Esophagus (tissue), 2 donors: ENCODE measurements around the gene ACACB. TPM values are rescaled to one million over a fixed set of nuclear protein-coding genes. Genes with fewer than 3 reads are reported as not detected.

ENCODE experiments used
- H3K27ac ChIP-seq, 2 donors: one replicate each; pipeline ENCODE4 v1.5.1; 2013; ENCODE audit warnings: low read depth in 2 of 2, mild to moderate bottlenecking in 2 of 2, inconsistent platforms in 1 of 2, low read length in 1 of 2, moderate library complexity in 1 of 2
- H3K27me3 ChIP-seq, 2 donors: one replicate each; pipeline ENCODE4 v1.6.1; 2013; ENCODE audit warnings: low read length in 2 of 2, control low read depth in 1 of 2, mild to moderate bottlenecking in 1 of 2; ENCODE audit not compliant: insufficient read depth in 2 of 2, control insufficient read depth in 1 of 2
- H3K36me3 ChIP-seq, 2 donors: one replicate each; pipeline ENCODE4 v1.6.1; 2013; ENCODE audit warnings: low read length in 1 of 2; ENCODE audit not compliant: control insufficient read depth in 2 of 2, insufficient read depth in 2 of 2
- H3K4me1 ChIP-seq, 2 donors: one replicate each; pipeline ENCODE4 v1.6.1; 2013; ENCODE audit warnings: low read length in 1 of 2; ENCODE audit not compliant: control insufficient read depth in 2 of 2, insufficient read depth in 2 of 2
- H3K4me3 ChIP-seq, 2 donors: one replicate each; pipeline ENCODE4 v1.5.1; 2013; ENCODE audit warnings: low read length in 2 of 2, mild to moderate bottlenecking in 2 of 2, low read depth in 1 of 2, moderate library complexity in 1 of 2
- H3K9me3 ChIP-seq, 2 donors: one replicate each; pipeline ENCODE4 v1.6.1; 2013; ENCODE audit warnings: mild to moderate bottlenecking in 2 of 2, low read depth in 1 of 2, low read length in 1 of 2, moderate library complexity in 1 of 2; ENCODE audit not compliant: control insufficient read depth in 2 of 2, insufficient read depth in 1 of 2
- WGBS, 2 donors: extraction: QIAGEN DNeasy Blood & Tissue Kit; methylation state at CpG; one replicate each; pipeline ENCODE4 v1.1.7; 2013; 5-methylcytosine and 5-hydroxymethylcytosine counted together
- polyA plus RNA-seq, 2 donors: library from polyadenylated mRNA; stranded (reverse); fragments of 200-250 nt; gene quantifications; one replicate each; pipeline ENCODE4 v1.2.3, GENCODE V29; 2013
- donor health status: healthy with polysubstance abuse.
- donor health status: Bipolar disorder and iron deficiency.

The ACACB gene
- polyA plus RNA-seq, 2 donors = 8.6 to 18.2 TPM

GRCh38 chr12:109196332-109196731 is 79.9 kb downstream of the ACACB start:
- no peak overlapping the region for H3K27ac ChIP-seq
- no peak overlapping the region for H3K4me3 ChIP-seq
- WGBS, 2 donors = 93 to 97% methylated on average over 4 of the region's 4 CpGs
- H3K36me3 ChIP-seq = peaks cover 8 to 23% of the 10 kb centered on the region in 2 donors
- peaks cover 0 to 2% of the 10 kb centered on the region in 2 donors for H3K9me3 ChIP-seq
- H3K27me3 ChIP-seq = no peaks in the 10 kb centered on the region
- H3K4me1 ChIP-seq = peaks cover 0 to 2% of the 10 kb centered on the region in 2 donors

- 88% methylated on average over 10 of the region's 10 CpGs for WGBS, 2 donors
- H3K27me3 ChIP-seq = no peaks in the 10 kb centered on the region
- H3K4me3 ChIP-seq = no peak overlapping the region
- no peaks in the 10 kb centered on the region for H3K4me1 ChIP-seq
- peaks cover 8 to 23% of the 10 kb centered on the region in 2 donors for H3K36me3 ChIP-seq
- no peak overlapping the region for H3K27ac ChIP-seq
- peaks cover 0 to 2% of the 10 kb centered on the region in 2 donors for H3K9me3 ChIP-seq
Measured at GRCh38 chr12:109197327-109197726, 80.9 kb downstream of the ACACB start.

- H3K4me3 ChIP-seq = no peak overlapping the region
- WGBS, 2 donors = 94 to 96% methylated on average over 11 of the region's 11 CpGs
- no peaks in the 10 kb centered on the region for H3K27me3 ChIP-seq
- H3K4me1 ChIP-seq = no peaks in the 10 kb centered on the region
- peaks cover 0 to 2% of the 10 kb centered on the region in 2 donors for H3K9me3 ChIP-seq
- peaks cover 0 to 21% of the 10 kb centered on the region in 2 donors for H3K36me3 ChIP-seq
- H3K27ac ChIP-seq = no peak overlapping the region
Measured at GRCh38 chr12:109199324-109199723, 82.9 kb downstream of the ACACB start.

- Histone ChIP-seq H3K27me3 (no peaks in the 10 kb centered on the region), H3K4me1 (no peaks in the 10 kb centered on the region), H3K27ac (no peak overlapping the region), H3K4me3 (no peak overlapping the region), H3K9me3 (peaks cover 0 to 2% of the 10 kb centered on the region in 2 donors), H3K36me3 (peaks cover 0 to 20% of the 10 kb centered on the region in 2 donors)
- WGBS, 2 donors = 93 to 95% methylated on average over 14 of the region's 14 CpGs
Measured at GRCh38 chr12:109200825-109201495, 84.6 kb downstream of the ACACB start.

DNA sequence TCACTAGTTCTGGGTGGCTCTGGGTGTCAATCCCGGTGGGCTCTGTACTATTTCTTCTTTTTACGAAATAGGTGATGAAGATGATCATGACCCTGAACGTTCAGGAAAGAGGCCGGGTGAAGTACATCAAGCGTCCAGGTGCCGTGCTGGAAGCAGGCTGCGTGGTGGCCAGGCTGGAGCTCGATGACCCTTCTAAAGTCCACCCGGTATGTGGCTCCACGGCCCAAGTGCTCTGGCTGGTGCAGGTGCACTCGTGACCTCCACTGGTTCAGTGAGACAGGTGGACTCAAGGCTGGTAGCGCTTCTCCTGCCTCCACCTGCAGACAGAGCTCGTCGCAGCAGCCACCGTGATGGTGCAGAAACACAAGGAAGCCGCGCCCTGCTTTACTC is 85.1 kb downstream of the ACACB start:
- Histone ChIP-seq H3K27me3 (no peaks in the 10 kb centered on the region), H3K27ac (no peak overlapping the region), H3K9me3 (peaks cover 0 to under 1% of the 10 kb centered on the region in 2 donors), H3K4me3 (no peak overlapping the region), H3K36me3 (peaks cover 0 to 17% of the 10 kb centered on the region in 2 donors), H3K4me1 (no peaks in the 10 kb centered on the region)
- 88 to 94% methylated on average over 17 of the region's 17 CpGs for WGBS, 2 donors

GRCh38 chr12:109202770-109203169 is 86.4 kb downstream of the ACACB start:
- H3K36me3 ChIP-seq = peaks cover 2 to 11% of the 10 kb centered on the region in 2 donors
- no peaks in the 10 kb centered on the region for H3K4me1 ChIP-seq
- H3K4me3 ChIP-seq = no peak overlapping the region
- no peak overlapping the region for H3K27ac ChIP-seq
- H3K9me3 ChIP-seq = no peaks in the 10 kb centered on the region
- no peaks in the 10 kb centered on the region for H3K27me3 ChIP-seq
- 95 to 97% methylated on average over 3 of the region's 3 CpGs for WGBS, 2 donors

- peaks cover 2 to 14% of the 10 kb centered on the region in 2 donors for H3K36me3 ChIP-seq
- no peaks in the 10 kb centered on the region for H3K9me3 ChIP-seq
- no peak overlapping the region for H3K4me3 ChIP-seq
- H3K27me3 ChIP-seq = no peaks in the 10 kb centered on the region
- H3K4me1 ChIP-seq = no peaks in the 10 kb centered on the region
- H3K27ac ChIP-seq = no peak overlapping the region
- 91% methylated on average over 8 of the region's 8 CpGs for WGBS, 2 donors
Measured at GRCh38 chr12:109203480-109203879, 87.1 kb downstream of the ACACB start.

DNA sequence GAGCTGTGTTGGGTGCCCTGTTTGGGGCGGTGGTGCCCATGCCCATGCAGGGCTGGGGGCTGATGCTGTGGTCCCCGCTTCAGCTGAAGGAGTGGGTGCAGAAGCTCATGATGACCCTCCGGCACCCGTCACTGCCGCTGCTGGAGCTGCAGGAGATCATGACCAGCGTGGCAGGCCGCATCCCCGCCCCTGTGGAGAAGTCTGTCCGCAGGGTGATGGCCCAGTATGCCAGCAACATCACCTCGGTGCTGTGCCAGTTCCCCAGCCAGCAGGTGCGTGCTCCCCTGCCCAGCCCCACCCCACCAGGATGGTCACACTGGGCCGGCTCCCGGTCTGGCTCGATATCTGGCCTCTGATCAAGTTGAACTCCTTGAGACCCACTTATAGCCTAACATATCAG is 92.7 kb downstream of the ACACB start:
- H3K9me3 ChIP-seq = no peaks in the 10 kb centered on the region
- H3K27ac ChIP-seq = no peak overlapping the region
- H3K4me3 ChIP-seq = no peak overlapping the region
- peaks cover 7 to 17% of the 10 kb centered on the region in 2 donors for H3K36me3 ChIP-seq
- H3K27me3 ChIP-seq = no peaks in the 10 kb centered on the region
- WGBS, 2 donors = 94 to 95% methylated on average over 14 of the region's 14 CpGs
- no peaks in the 10 kb centered on the region for H3K4me1 ChIP-seq

DNA sequence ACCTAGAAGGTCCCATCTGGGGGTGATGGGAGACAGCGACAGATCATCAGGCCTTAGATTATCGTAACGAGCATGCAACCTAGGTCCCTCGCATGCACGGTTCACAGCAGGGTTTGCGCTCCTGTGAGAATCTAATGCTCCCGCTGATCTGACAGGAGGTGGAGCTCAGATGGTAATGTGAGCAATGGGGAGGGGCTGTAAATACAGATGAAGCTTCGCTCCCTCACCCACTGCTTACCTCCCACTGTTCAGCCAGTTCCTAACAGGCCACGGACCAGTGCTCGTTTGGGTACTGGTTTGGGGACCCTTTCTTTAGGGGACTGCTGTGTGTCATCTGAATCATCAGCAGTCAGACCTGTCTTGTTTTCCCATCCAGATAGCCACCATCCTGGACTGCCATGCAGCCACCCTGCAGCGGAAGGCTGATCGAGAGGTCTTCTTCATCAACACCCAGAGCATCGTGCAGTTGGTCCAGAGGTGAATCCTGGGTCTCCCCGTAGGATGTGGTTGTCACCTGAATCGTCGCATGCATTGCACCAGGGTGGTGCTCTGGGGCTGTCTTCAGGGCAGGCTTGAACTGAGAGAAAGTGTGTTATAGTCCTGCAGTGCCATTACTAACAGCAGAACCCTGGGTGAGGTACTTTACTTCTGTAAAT is 96.2 kb downstream of the ACACB start:
- Histone ChIP-seq H3K27ac (no peak overlapping the region), H3K4me1 (no peaks in the 10 kb centered on the region), H3K9me3 (no peaks in the 10 kb centered on the region), H3K4me3 (no peak overlapping the region), H3K36me3 (peaks cover 5 to 16% of the 10 kb centered on the region in 2 donors), H3K27me3 (no peaks in the 10 kb centered on the region)
- 94 to 95% methylated on average over 16 of the region's 16 CpGs for WGBS, 2 donors

GRCh38 chr12:109214131-109214530 is 97.7 kb downstream of the ACACB start:
- Histone ChIP-seq H3K4me3 (no peak overlapping the region), H3K27me3 (no peaks in the 10 kb centered on the region), H3K36me3 (peaks cover 5 to 8% of the 10 kb centered on the region in 2 donors), H3K27ac (no peak overlapping the region), H3K4me1 (no peaks in the 10 kb centered on the region), H3K9me3 (no peaks in the 10 kb centered on the region)
- WGBS, 2 donors = 70 to 77% methylated on average over 3 of the region's 3 CpGs
